Measurements from ENCODE around the gene SLC24A4. TPM values are rescaled to one million over a fixed set of nuclear protein-coding genes. Genes with fewer than 3 reads are reported as not detected.

The SLC24A4 gene
- total RNA-seq, 1 donor from 2014 or later = not detected

DNA sequence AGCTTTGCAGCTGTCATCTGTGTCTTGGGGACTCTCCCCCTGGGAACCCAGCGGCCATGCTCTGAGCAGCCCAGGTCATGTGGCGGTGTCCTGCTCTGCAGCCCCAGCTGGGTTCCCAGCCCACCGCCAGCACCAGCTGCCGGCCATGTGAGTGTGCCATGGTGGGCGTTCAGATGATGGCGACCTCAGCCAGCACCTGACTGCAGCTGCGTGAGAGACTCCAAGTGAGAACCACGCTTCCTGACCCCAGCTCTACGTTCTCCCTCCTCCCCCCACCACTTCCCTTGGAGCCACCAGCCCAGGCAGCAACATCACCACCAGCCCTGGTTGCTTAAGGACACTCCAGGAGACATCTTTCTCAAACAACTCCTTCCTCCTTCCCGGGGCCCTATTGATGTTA, 68.8 kb downstream of the SLC24A4 start:
- no peak for DNase-seq (ENCODE audit: low read depth)
- TF ChIP-seq, protein P1, sequence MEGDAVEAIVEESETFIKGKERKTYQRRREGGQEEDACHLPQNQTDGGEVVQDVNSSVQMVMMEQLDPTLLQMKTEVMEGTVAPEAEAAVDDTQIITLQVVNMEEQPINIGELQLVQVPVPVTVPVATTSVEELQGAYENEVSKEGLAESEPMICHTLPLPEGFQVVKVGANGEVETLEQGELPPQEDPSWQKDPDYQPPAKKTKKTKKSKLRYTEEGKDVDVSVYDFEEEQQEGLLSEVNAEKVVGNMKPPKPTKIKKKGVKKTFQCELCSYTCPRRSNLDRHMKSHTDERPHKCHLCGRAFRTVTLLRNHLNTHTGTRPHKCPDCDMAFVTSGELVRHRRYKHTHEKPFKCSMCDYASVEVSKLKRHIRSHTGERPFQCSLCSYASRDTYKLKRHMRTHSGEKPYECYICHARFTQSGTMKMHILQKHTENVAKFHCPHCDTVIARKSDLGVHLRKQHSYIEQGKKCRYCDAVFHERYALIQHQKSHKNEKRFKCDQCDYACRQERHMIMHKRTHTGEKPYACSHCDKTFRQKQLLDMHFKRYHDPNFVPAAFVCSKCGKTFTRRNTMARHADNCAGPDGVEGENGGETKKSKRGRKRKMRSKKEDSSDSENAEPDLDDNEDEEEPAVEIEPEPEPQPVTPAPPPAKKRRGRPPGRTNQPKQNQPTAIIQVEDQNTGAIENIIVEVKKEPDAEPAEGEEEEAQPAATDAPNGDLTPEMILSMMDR (IDR thresholded peaks at IDR 0.05; ENCODE audit: insufficient read depth, low read length, poor library complexity, severe bottlenecking) = no peak
- Histone ChIP-seq H3K27me3 (ENCODE audit: control insufficient read depth, insufficient read depth, low read length) (peaks cover 2% of the 10 kb centered on the region), H3K4me3 (ENCODE audit: low read depth, low read length) (no peak overlapping the region), H3K36me3 (ENCODE audit: control insufficient read depth, insufficient read depth, low read length) (no peaks in the 10 kb centered on the region)

DNA sequence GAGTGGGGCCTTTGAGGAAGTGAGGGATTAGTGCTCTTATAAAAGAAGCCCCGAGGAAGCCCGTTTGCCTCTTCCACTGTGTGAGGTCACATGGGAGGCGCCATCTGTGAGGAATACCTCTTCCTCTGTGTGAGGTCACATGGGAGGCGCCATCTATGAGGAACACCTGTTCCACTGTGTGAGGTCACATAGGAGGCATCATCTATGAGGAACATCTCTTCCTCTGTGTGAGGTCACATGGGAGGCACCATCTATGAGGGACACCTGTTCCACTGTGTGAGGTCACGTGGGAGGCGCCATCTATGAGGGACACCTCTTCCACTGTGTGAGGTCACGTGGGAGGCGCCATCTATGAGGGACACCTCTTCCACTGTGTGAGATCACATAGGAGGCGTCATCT, 69.7 kb downstream of the SLC24A4 start:
- TF ChIP-seq, protein P1 (IDR thresholded peaks at IDR 0.05; ENCODE audit: insufficient read depth, low read length, poor library complexity, severe bottlenecking) = no peak
- no peak overlapping the region for H3K4me3 ChIP-seq (ENCODE audit: low read depth, low read length)
- peaks cover 2% of the 10 kb centered on the region for H3K27me3 ChIP-seq (ENCODE audit: control insufficient read depth, insufficient read depth, low read length)
- DNase-seq (ENCODE audit: low read depth) = no peak
- H3K36me3 ChIP-seq (ENCODE audit: control insufficient read depth, insufficient read depth, low read length) = no peaks in the 10 kb centered on the region

DNA sequence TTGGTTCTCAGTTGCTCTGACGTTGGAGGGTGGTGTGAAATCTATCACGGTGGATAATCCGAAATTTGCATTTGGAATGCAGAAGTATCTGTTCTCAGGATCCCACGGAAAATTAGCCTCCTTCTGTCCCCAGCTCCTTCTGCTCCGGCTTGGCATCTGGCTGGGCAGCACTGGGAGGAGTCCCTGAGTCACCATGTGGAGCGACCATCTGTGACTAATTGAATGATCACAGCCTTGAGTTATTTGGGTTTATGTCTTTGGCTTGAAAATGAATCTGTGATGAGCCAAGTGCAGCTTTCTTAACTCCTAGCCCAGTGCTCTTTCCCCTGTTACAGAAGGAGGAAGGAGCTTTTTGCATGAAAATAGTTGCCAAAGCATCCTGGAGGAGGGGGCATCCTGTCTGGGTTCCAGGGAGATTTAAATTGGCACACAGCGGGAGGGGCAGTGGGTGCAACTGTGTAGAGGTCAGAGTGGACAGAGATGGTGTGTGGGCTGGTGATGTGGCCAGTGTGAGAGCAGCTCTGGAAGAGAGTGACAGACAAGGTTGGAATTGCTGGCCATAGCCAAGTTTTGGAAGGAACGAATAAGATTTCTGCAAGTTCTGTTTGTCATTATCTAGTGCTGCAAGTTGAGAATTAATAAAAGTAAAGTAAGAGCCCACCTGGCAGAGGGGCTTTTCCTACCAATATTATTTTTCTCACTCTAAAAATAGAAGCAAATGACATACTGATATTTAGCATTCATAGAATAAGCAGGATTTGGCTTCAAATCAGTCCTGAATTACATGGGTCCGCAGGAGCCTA, 74.4 kb downstream of the SLC24A4 start:
- H3K4me3 ChIP-seq (ENCODE audit: low read depth, low read length) = no peak overlapping the region
- TF ChIP-seq, protein P1 (IDR thresholded peaks at IDR 0.05; ENCODE audit: insufficient read depth, low read length, poor library complexity, severe bottlenecking) = no peak
- DNase-seq (ENCODE audit: low read depth) = peak; percentile 56
- no peaks in the 10 kb centered on the region for H3K27me3 ChIP-seq (ENCODE audit: control insufficient read depth, insufficient read depth, low read length)
- H3K36me3 ChIP-seq (ENCODE audit: control insufficient read depth, insufficient read depth, low read length) = no peaks in the 10 kb centered on the region

DNA sequence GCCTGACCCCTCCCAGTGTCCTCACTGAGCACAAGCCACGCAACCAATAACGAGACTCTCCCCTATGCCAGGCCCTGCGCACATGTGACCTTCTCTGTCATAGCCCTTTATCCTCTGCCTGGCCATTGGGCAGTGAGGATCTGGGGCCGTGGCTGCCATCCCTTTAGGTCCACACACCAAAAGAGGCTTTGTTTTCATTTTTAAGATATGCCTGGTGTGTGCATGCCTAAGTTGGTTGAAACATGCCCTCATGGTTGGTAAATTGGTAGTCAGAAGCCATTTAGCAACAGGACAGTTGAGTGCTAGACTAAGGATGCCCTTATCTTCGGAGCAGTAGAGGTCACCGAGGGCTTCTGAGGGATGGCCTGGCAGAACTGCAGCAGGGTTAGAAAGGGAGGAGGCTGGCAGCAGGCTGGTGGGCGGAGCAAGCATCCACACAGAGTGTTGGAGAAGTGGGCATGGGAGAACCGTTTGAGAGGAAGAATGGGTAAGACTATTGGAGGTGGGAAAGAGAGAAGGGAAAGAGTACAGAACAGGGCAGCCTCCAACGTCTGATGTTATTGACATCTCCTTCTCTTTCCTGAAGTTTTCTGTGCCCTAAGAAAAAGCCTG, 75.1 kb downstream of the SLC24A4 start:
- Histone ChIP-seq H3K27me3 (ENCODE audit: control insufficient read depth, insufficient read depth, low read length) (no peaks in the 10 kb centered on the region), H3K4me3 (ENCODE audit: low read depth, low read length) (no peak overlapping the region), H3K36me3 (ENCODE audit: control insufficient read depth, insufficient read depth, low read length) (no peaks in the 10 kb centered on the region)
- TF ChIP-seq, protein P1 (IDR thresholded peaks at IDR 0.05; ENCODE audit: insufficient read depth, low read length, poor library complexity, severe bottlenecking) = no peak
- DNase-seq (ENCODE audit: low read depth) = no peak

DNA sequence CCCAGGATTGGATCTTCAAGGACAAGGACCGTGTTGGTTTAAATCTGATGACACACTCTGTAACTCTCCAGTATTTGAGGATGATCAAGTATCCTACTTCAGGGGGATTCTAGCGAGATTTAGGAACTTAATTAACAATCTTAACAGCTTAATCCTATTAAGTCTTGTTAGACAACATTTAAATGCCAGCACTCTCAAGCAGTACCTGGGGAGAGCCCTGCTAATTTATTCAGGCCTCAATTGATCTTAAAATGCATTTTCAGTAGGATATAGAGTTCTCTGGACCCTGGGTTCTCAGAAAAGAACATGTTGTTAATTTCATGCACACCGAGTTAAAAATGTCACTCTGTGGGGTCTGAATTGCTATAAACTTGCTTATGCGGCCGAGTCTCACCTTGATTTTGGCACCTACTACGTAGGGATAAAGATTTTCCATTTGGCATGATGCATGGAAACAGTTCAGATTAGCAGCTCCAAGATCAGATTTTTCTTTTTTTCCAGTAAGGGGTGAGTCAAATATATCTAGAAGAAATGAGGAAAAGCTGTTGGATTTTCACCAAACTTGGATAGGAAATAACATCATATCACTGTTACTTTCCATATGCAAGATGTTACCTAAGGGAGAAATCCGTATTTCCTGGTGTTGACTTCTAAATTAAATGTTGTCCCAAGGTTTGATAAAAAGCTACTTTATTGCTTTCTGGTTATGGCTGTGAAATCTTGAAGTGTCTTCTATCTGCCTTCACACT, 76.1 kb downstream of the SLC24A4 start:
- TF ChIP-seq, protein P1 (IDR thresholded peaks at IDR 0.05; ENCODE audit: insufficient read depth, low read length, poor library complexity, severe bottlenecking) = no peak
- Histone ChIP-seq H3K36me3 (ENCODE audit: control insufficient read depth, insufficient read depth, low read length) (no peaks in the 10 kb centered on the region), H3K27me3 (ENCODE audit: control insufficient read depth, insufficient read depth, low read length) (no peaks in the 10 kb centered on the region), H3K4me3 (ENCODE audit: low read depth, low read length) (no peak overlapping the region)
- DNase-seq (ENCODE audit: low read depth) = no peak

Measured in kidney epithelial cell (primary cell).